ENCODE data around the gene KCNK17.

DNA sequence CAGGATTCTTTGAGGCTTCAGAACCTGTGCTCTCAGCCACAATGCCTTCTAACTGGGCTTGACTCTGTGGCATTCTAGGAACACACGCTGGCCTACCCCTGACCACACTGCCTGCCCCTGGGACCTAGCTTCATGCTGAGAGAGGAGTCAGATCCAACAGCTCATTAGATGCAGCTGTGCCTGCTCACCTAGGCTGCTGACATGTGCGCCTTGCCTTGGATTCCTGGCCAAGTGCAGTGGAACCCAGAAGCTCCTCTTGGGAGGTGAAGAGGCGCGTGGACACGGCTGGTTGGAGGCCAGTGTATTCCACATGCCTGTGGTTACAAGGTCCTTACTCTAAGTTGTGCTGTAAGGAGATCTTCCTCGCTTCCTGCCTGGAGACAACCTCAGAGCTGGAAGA is 33.0 kb upstream of the KCNK17 start:
- TF ChIP-seq, protein P1, sequence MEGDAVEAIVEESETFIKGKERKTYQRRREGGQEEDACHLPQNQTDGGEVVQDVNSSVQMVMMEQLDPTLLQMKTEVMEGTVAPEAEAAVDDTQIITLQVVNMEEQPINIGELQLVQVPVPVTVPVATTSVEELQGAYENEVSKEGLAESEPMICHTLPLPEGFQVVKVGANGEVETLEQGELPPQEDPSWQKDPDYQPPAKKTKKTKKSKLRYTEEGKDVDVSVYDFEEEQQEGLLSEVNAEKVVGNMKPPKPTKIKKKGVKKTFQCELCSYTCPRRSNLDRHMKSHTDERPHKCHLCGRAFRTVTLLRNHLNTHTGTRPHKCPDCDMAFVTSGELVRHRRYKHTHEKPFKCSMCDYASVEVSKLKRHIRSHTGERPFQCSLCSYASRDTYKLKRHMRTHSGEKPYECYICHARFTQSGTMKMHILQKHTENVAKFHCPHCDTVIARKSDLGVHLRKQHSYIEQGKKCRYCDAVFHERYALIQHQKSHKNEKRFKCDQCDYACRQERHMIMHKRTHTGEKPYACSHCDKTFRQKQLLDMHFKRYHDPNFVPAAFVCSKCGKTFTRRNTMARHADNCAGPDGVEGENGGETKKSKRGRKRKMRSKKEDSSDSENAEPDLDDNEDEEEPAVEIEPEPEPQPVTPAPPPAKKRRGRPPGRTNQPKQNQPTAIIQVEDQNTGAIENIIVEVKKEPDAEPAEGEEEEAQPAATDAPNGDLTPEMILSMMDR (conservative IDR thresholded peaks at IDR 0.05; ENCODE audit: low read length): no peak
- TF ChIP-seq EZH2phosphoT487 (IDR thresholded peaks at IDR 0.05; ENCODE audit: borderline replicate concordance, low read depth, low read length): no peak
